HCT116 (cell line): ENCODE results near the gene MYRF.

Source experiments
- EGR1 ChIP-seq: IDR thresholded peaks from 2 replicates; pipeline ENCODE4 v1.6.1; 2012; ENCODE audit warnings: low read depth
- EZH2 ChIP-seq: fragments of 200-600 bp; sonication (generic); IDR thresholded peaks from 2 replicates; pipeline ENCODE4 v1.6.1; 2017; ENCODE audit warnings: antibody characterized with exemption, mixed run types
- EZH2phosphoT487 ChIP-seq: fragments of 200-600 bp; IDR thresholded peaks from 2 replicates; pipeline ENCODE4 v1.6.1; 2018; ENCODE audit warnings: antibody characterized with exemption, borderline replicate concordance
- POLR2A ChIP-seq: IDR thresholded peaks from 2 replicates; pipeline ENCODE4 v1.7.0; 2011; ENCODE audit warnings: borderline replicate concordance; ENCODE audit not compliant: insufficient read depth, insufficient read length; ENCODE audit errors: extremely low read depth
- YY1 ChIP-seq: IDR thresholded peaks from 2 replicates; pipeline ENCODE4 v1.6.1; 2011; ENCODE audit warnings: low read length, low read depth, moderate library complexity, mild to moderate bottlenecking; ENCODE audit not compliant: insufficient replicate concordance; ENCODE audit errors: extremely low read depth
- TF ChIP-seq, protein P1 (sequence below), 3 experiments: fragments of 200-600 bp in 1 of 3; sonication (generic) in 1 of 3; IDR thresholded peaks in 2 of 3; conservative IDR thresholded peaks in 1 of 3; 2 replicates each; pipeline ENCODE4 v1.5.1; 2012 to 2017; ENCODE audit warnings: low read depth in 2 of 3, low read length in 2 of 3, antibody characterized with exemption in 1 of 3, borderline replicate concordance in 1 of 3, control low read depth in 1 of 3, mild to moderate bottlenecking in 1 of 3, mixed read lengths in 1 of 3, mixed run types in 1 of 3, moderate library complexity in 1 of 3; ENCODE audit not compliant: insufficient read depth in 1 of 3

DNA sequence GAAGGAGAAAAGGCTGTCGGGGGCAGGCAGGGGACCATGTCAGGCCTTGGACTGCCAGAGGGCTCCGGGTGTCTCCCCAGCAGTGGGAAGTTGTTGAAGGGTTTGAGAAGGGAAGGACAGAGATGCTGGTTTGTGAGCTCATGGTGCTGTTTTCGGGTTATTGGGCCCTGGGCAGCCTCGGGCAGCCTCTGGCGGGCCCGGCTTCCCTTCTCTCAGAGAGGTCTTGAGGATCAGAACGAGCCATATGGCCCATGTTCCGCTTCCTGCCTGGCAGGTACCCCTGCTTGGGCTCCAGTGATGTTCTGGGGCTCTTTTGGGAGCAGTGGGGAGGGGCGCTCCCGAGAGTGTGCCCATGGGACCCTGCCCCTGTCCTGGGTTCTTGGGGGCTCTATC lies 9.8 kb downstream of the MYRF start:
- TF ChIP-seq, protein P1, sequence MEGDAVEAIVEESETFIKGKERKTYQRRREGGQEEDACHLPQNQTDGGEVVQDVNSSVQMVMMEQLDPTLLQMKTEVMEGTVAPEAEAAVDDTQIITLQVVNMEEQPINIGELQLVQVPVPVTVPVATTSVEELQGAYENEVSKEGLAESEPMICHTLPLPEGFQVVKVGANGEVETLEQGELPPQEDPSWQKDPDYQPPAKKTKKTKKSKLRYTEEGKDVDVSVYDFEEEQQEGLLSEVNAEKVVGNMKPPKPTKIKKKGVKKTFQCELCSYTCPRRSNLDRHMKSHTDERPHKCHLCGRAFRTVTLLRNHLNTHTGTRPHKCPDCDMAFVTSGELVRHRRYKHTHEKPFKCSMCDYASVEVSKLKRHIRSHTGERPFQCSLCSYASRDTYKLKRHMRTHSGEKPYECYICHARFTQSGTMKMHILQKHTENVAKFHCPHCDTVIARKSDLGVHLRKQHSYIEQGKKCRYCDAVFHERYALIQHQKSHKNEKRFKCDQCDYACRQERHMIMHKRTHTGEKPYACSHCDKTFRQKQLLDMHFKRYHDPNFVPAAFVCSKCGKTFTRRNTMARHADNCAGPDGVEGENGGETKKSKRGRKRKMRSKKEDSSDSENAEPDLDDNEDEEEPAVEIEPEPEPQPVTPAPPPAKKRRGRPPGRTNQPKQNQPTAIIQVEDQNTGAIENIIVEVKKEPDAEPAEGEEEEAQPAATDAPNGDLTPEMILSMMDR (IDR thresholded peaks at IDR 0.05 in 2 of 3, conservative IDR thresholded peaks at IDR 0.05 in 1 of 3; ENCODE audit: borderline replicate concordance in 1 of 3, insufficient read depth in 1 of 3, low read depth in 2 of 3, low read length in 2 of 3) = no peak
- TF ChIP-seq YY1 (no peak), POLR2A (no peak), EGR1 (no peak), EZH2phosphoT487 (no peak), EZH2 (no peak)
